Prostate gland (tissue), 2 donors: Measurements from ENCODE around the gene ALOX5AP. TPM values are rescaled to one million over a fixed set of nuclear protein-coding genes. Genes with fewer than 3 reads are reported as not detected.

Experiments
- DNase-seq: peaks from one replicate; pipeline ENCODE4 v3.0.0-alpha.2; 2019; ENCODE audit warnings: low spot score
- H3K27ac ChIP-seq, 2 donors: fragments of 200-600 bp; sonication (generic); 2 replicates each; pipeline ENCODE4 v1.5.1; 2017 to 2019
- H3K27me3 ChIP-seq: fragments of 200-600 bp; sonication (generic); replicated peaks from 2 replicates; pipeline ENCODE4 v1.5.1; 2019; ENCODE audit not compliant: insufficient read depth
- H3K36me3 ChIP-seq, 2 donors: fragments of 200-600 bp; sonication (generic); 1 replicate in 1 of 2; 2 replicates in 1 of 2; pipeline versions ENCODE4 v1.5.1 to v1.8.1; 2017 to 2019
- H3K4me1 ChIP-seq: fragments of 200-600 bp; sonication (generic); replicated peaks from 2 replicates; pipeline ENCODE4 v1.5.1; 2019
- H3K4me3 ChIP-seq, 2 donors: fragments of 200-600 bp; sonication (generic); 2 replicates each; pipeline ENCODE4 v1.5.1; 2017 to 2019
- H3K9me3 ChIP-seq: fragments of 200-600 bp; sonication (generic); 2 replicates; pipeline ENCODE4 v1.5.1; 2017
- CTCF ChIP-seq, 4 experiments: fragments of 200-600 bp in 2 of 4; fragments of 450-650 bp in 2 of 4; sonication (generic) in 2 of 4; IDR thresholded peaks; 1 replicate in 3 of 4; 2 replicates in 1 of 4; pipeline ENCODE4 v1.5.1; 2016 to 2019; ENCODE audit warnings: antibody characterized with exemption in 4 of 4, mild to moderate bottlenecking in 2 of 4, moderate library complexity in 2 of 4
- POLR2A ChIP-seq: fragments of 450-650 bp; IDR thresholded peaks from one replicate; pipeline ENCODE4 v1.6.1; 2016; ENCODE audit warnings: antibody characterized with exemption, mild to moderate bottlenecking
- POLR2AphosphoS5 ChIP-seq: sonication (generic); formaldehyde crosslinking; IDR thresholded peaks from one replicate; pipeline ENCODE4 v1.6.1; 2017; ENCODE audit warnings: antibody characterized with exemption
- WGBS: methylation state at CpG from one replicate; pipeline ENCODE4 v1.1.5; 2018; 5-methylcytosine and 5-hydroxymethylcytosine counted together
- intact Hi-C: fragments of 100-400 bp; cut with DNase I; formaldehyde crosslinking; loops from one replicate; pipeline ENCODE4 v1.14.2; 2022
- total RNA-seq, 2 donors: library from RNA; depleted of rRNA; stranded (reverse); fragments of >200 nt; gene quantifications; one replicate each; pipeline ENCODE4 v1.1.0, GENCODE V29; 2016

ALOX5AP gene
- total RNA-seq, 2 donors from 2014 or later, result 7.3 to 20.6 TPM

GRCh38 chr13:30753030-30753616, 17.8 kb downstream of the ALOX5AP start:
- 87% methylated on average over 8 of the region's 8 CpGs for WGBS
- H3K4me3 ChIP-seq, result no peak overlapping the region
- H3K4me1 ChIP-seq, result no peaks in the 10 kb centered on the region
- H3K36me3 ChIP-seq, result no peaks in the 10 kb centered on the region
- no peak for DNase-seq
- no peaks in the 10 kb centered on the region for H3K27me3 ChIP-seq
- no peaks in the 10 kb centered on the region for H3K9me3 ChIP-seq
- H3K27ac ChIP-seq, result no peak overlapping the region
- no peak for TF ChIP-seq POLR2A
- TF ChIP-seq CTCF (IDR thresholded peaks at IDR 0.05), result no peak
- no peak for TF ChIP-seq POLR2AphosphoS5
- intact Hi-C loops, result no loop called here

- no peak for DNase-seq
Observed at GRCh38 chr13:30755678-30756077, 20.3 kb downstream of the ALOX5AP start.

GRCh38 chr13:30757026-30757742, 21.8 kb downstream of the ALOX5AP start:
- TF ChIP-seq POLR2A (no peak), CTCF (IDR thresholded peaks at IDR 0.05) (no peak), POLR2AphosphoS5 (no peak)
- no peaks in the 10 kb centered on the region for H3K27me3 ChIP-seq
- intact Hi-C loops, result no loop called here
- H3K9me3 ChIP-seq, result no peaks in the 10 kb centered on the region
- no peaks in the 10 kb centered on the region for H3K4me1 ChIP-seq
- no peak for DNase-seq
- no peak overlapping the region for H3K27ac ChIP-seq
- 80% methylated on average over 9 of the region's 9 CpGs for WGBS
- no peak overlapping the region for H3K4me3 ChIP-seq
- no peaks in the 10 kb centered on the region for H3K36me3 ChIP-seq

More at GRCh38 chr13:30755678-30756077, 20.3 kb downstream of the ALOX5AP start:
- no peaks in the 10 kb centered on the region for H3K9me3 ChIP-seq
- intact Hi-C loops, result no loop called here
- 74% methylated on average over 12 of the region's 12 CpGs for WGBS
- no peak overlapping the region for H3K4me3 ChIP-seq
- H3K36me3 ChIP-seq, result no peaks in the 10 kb centered on the region
- H3K27ac ChIP-seq, result no peak overlapping the region
- no peak for TF ChIP-seq POLR2AphosphoS5
- no peak for TF ChIP-seq POLR2A
- no peak for TF ChIP-seq CTCF (IDR thresholded peaks at IDR 0.05)
- H3K27me3 ChIP-seq, result no peaks in the 10 kb centered on the region
- H3K4me1 ChIP-seq, result no peaks in the 10 kb centered on the region

- Histone ChIP-seq H3K36me3 (no peaks in the 10 kb centered on the region), H3K27ac (no peak overlapping the region), H3K27me3 (no peaks in the 10 kb centered on the region), H3K4me1 (no peaks in the 10 kb centered on the region), H3K4me3 (no peak overlapping the region), H3K9me3 (no peaks in the 10 kb centered on the region)
- WGBS, result 89% methylated on average over 3 of the region's 3 CpGs
- intact Hi-C loops, result no loop called here
- no peak for DNase-seq
- no peak for TF ChIP-seq CTCF (IDR thresholded peaks at IDR 0.05)
- no peak for TF ChIP-seq POLR2A
- no peak for TF ChIP-seq POLR2AphosphoS5
Observed at GRCh38 chr13:30759748-30760147, 24.4 kb downstream of the ALOX5AP start.

GRCh38 chr13:30762643-30763042, 27.3 kb downstream of the ALOX5AP start:
- 93% methylated on average over 4 of the region's 4 CpGs for WGBS
- Histone ChIP-seq H3K27ac (no peak overlapping the region), H3K9me3 (no peaks in the 10 kb centered on the region), H3K4me3 (no peak overlapping the region), H3K4me1 (no peaks in the 10 kb centered on the region), H3K27me3 (no peaks in the 10 kb centered on the region), H3K36me3 (no peaks in the 10 kb centered on the region)
- intact Hi-C loops, result no loop called here
- DNase-seq, result no peak
- TF ChIP-seq POLR2AphosphoS5 (no peak), CTCF (IDR thresholded peaks at IDR 0.05) (no peak), POLR2A (no peak)
